Neural progenitor cell (in vitro differentiated cells): Measurements from ENCODE around the gene CARNS1.

Experiments
- CTCF ChIP-seq: fragments of 200-600 bp; sonication (generic); IDR thresholded peaks from 2 replicates; pipeline ENCODE4 v1.5.1; 2017; ENCODE audit warnings: antibody characterized with exemption, mild to moderate bottlenecking
- EZH2 ChIP-seq: fragments of 200-600 bp; sonication (generic); IDR thresholded peaks from 2 replicates; pipeline ENCODE4 v1.6.1; 2017; ENCODE audit warnings: antibody characterized with exemption, mild to moderate bottlenecking, moderate library complexity
- EZH2phosphoT487 ChIP-seq: fragments of 200-600 bp; sonication (generic); IDR thresholded peaks from 2 replicates; pipeline ENCODE4 v1.6.1; 2017; ENCODE audit warnings: antibody characterized with exemption

GRCh38 chr11:67410984-67411784 is 4.3 kb upstream of the CARNS1 start:
- no peak for TF ChIP-seq EZH2
- no peak for TF ChIP-seq EZH2phosphoT487
- no peak for TF ChIP-seq CTCF
